ENCODE data around the gene NKX1-1. TPM values are rescaled to one million over a fixed set of nuclear protein-coding genes. Genes with fewer than 3 reads are reported as not detected.

NKX1-1 gene
- total RNA-seq, 6 experiments from 2014 or later, result not detected

GRCh38 chr4:1359976-1360375 is 46.3 kb downstream of the NKX1-1 start:
- peaks cover 2% of the 10 kb centered on the region for H3K27me3 Mint-ChIP-seq (ENCODE audit: insufficient read depth)
- no peak for TF ChIP-seq CTCF (IDR thresholded peaks at IDR 0.05)

DNA sequence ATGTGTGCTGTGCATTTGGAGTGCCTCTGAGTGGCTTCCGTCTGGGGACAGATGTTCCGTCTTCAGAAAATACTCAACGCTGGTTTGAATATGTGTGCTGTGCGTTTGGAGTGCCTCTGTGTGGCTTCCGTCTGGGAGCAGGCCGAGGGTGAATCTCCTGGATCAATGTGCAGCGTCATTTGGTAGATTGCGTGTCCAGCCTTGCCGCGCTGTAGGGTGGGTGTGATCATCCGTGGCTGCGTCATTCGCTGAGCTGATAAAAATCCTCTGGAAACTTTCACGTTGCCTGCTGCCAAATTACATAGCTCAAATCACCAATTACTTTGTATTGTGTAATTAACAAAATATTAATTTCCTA is 47.1 kb downstream of the NKX1-1 start:
- Mint-ChIP-seq H3K27ac (no peak overlapping the region; the same call in 1 of the 2 replicates), H3K4me3 (no peak overlapping the region), H3K4me1 (ENCODE audit: low read depth) (peaks cover 10% of the 10 kb centered on the region; the same call in 1 of the 2 replicates), H3K9me3 (no peaks in the 10 kb centered on the region), H3K27me3 (ENCODE audit: insufficient read depth) (peaks cover 2% of the 10 kb centered on the region), H3K36me3 (ENCODE audit: low read depth) (peaks cover 4% of the 10 kb centered on the region)
- TF ChIP-seq CTCF (IDR thresholded peaks at IDR 0.05), result no peak
- no peak for DNase-seq

More at GRCh38 chr4:1359976-1360375, 46.3 kb downstream of the NKX1-1 start:
- Mint-ChIP-seq H3K9me3 (no peaks in the 10 kb centered on the region), H3K4me1 (ENCODE audit: low read depth) (peaks cover 10% of the 10 kb centered on the region; the same call in 1 of the 2 replicates), H3K27ac (peak overlapping the region; percentile 65; the same call in 1 of the 2 replicates), H3K36me3 (ENCODE audit: low read depth) (peaks cover 4% of the 10 kb centered on the region), H3K4me3 (no peak overlapping the region)
- DNase-seq, result no peak

GRCh38 chr4:1358421-1359143 is 47.7 kb downstream of the NKX1-1 start:
- no peak overlapping the region for H3K4me3 Mint-ChIP-seq
- H3K27me3 Mint-ChIP-seq (ENCODE audit: insufficient read depth), result peaks cover 2% of the 10 kb centered on the region
- H3K4me1 Mint-ChIP-seq (ENCODE audit: low read depth), result peaks cover 10% of the 10 kb centered on the region; the same call in 1 of the 2 replicates
- no peak overlapping the region; the same call in 1 of the 2 replicates for H3K27ac Mint-ChIP-seq
- no peak for DNase-seq
- H3K36me3 Mint-ChIP-seq (ENCODE audit: low read depth), result peaks cover 4% of the 10 kb centered on the region
- no peaks in the 10 kb centered on the region for H3K9me3 Mint-ChIP-seq
- no peak for TF ChIP-seq CTCF (IDR thresholded peaks at IDR 0.05)

GRCh38 chr4:1357356-1358248 is 48.6 kb downstream of the NKX1-1 start:
- DNase-seq, result no peak
- Mint-ChIP-seq H3K4me3 (no peak overlapping the region), H3K9me3 (no peaks in the 10 kb centered on the region), H3K27me3 (ENCODE audit: insufficient read depth) (peaks cover 2% of the 10 kb centered on the region), H3K36me3 (ENCODE audit: low read depth) (peaks cover 4% of the 10 kb centered on the region), H3K27ac (no peak overlapping the region), H3K4me1 (ENCODE audit: low read depth) (peaks cover 10% of the 10 kb centered on the region; the same call in 1 of the 2 replicates)
- no peak for TF ChIP-seq CTCF (IDR thresholded peaks at IDR 0.05)

DNA sequence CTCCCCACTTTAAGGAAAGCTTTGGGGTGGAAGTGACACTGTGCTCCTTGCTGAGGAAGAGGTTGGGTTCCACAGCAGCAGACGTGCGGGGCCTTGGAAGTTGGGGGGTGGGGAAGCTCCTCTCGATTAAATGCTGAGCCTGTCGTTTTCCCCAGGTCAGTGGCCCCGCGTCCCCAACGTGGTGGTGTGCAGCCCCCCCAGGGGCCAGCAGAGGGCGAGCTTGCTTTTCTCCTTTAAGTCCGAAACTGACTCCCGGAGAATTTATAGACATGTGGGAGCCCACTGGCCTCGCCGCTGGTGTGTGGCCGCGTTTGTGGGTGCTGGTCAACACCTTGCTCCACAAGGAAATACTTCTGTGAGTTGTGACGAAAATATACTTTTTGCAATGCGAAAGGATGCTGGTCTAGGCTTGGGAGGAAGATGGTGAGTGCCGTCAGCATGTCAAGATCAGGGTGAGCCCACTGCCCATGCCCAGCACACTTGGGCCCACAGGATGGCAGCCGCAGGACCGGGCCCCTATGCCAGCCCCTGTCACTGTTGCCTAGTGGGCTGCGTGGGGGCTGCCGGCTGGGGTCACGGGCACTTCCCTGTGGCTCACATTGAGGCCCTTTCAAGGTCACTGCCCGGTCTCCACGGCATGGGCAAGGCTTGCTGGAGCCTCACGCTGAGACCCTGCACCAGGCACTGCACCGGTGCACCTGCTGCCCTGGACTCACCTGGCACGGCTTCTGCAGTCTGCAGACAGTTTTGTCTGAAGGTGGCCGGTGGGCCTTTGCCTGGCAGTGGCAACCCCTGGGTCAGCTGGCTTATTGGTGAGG is 49.9 kb downstream of the NKX1-1 start:
- peaks cover 15% of the 10 kb centered on the region; the same call in 1 of the 2 replicates for H3K4me1 Mint-ChIP-seq (ENCODE audit: low read depth)
- H3K9me3 Mint-ChIP-seq, result no peaks in the 10 kb centered on the region
- H3K27ac Mint-ChIP-seq, result no peak overlapping the region
- TF ChIP-seq CTCF (IDR thresholded peaks at IDR 0.05), result peak; percentile 84
- H3K36me3 Mint-ChIP-seq (ENCODE audit: low read depth), result peaks cover 4% of the 10 kb centered on the region
- no peak for DNase-seq
- no peak overlapping the region for H3K4me3 Mint-ChIP-seq
- H3K27me3 Mint-ChIP-seq (ENCODE audit: insufficient read depth), result peaks cover 2% of the 10 kb centered on the region

Measured in HFFc6 (cell line).